ENCODE measurements around the gene TRIM47. TPM values are rescaled to one million over a fixed set of nuclear protein-coding genes. Genes with fewer than 3 reads are reported as not detected.
A peak's percentile ranks its signal among the peaks of the same experiment; 100 is the strongest.

The TRIM47 gene
- total RNA-seq, 1 experiment from 2014 or later, result 2.5 TPM

GRCh38 chr17:75909051-75909811, 30.9 kb upstream of the TRIM47 start:
- Mint-ChIP-seq H3K9me3 (ENCODE audit: unreplicated experiment) (no peaks in the 10 kb centered on the region), H3K27me3 (ENCODE audit: insufficient read depth, unreplicated experiment) (no peaks in the 10 kb centered on the region), H3K4me3 (ENCODE audit: unreplicated experiment) (no peak overlapping the region), H3K27ac (ENCODE audit: unreplicated experiment) (peak overlapping the region; percentile 91), H3K36me3 (ENCODE audit: insufficient read depth, unreplicated experiment) (peaks cover 23% of the 10 kb centered on the region), H3K4me1 (ENCODE audit: low read depth, unreplicated experiment) (peaks cover 17% of the 10 kb centered on the region)
- no TSS peak for BruUV-seq (replicated peaks)
- no peaks in the 10 kb centered on the region for H3K27me3 ChIP-seq (replicated peaks; ENCODE audit: control insufficient read depth, insufficient read depth, low read length)
- peaks cover 18% of the 10 kb centered on the region for H3K4me1 ChIP-seq
- ChIA-PET CTCF (interaction anchor here (1.2 to 1.4 kb wide), 2 partner anchors 94 to 98 kb away, joined by 3 to 4 read pairs; no protein-coding TSS in a partner anchor), POLR2A (no interaction called here)
- no peak for DNase-seq
- no peak overlapping the region for H3K4me3 ChIP-seq (ENCODE audit: low read depth, low read length)
- intact Hi-C loops (cut with micrococcal nuclease; ENCODE audit: unreplicated experiment), result no loop called here
- no peaks in the 10 kb centered on the region for H3K36me3 ChIP-seq (ENCODE audit: control insufficient read depth, insufficient read depth, low read length)
- no peaks in the 10 kb centered on the region for H3K9me3 ChIP-seq
- TF ChIP-seq CTCF (IDR thresholded peaks at IDR 0.05; ENCODE audit: insufficient read depth in 1 of 2, low read depth in 1 of 2, low read length in 1 of 2, severe bottlenecking in 1 of 2, unreplicated experiment in 1 of 2), result no peak

GRCh38 chr17:75908201-75908600, 29.8 kb upstream of the TRIM47 start:
- peaks cover 24% of the 10 kb centered on the region for H3K36me3 Mint-ChIP-seq (ENCODE audit: insufficient read depth, unreplicated experiment)
- H3K9me3 Mint-ChIP-seq (ENCODE audit: unreplicated experiment), result no peaks in the 10 kb centered on the region
- no TSS peak for BruUV-seq (replicated peaks)
- peak overlapping the region; percentile 22 for H3K4me3 Mint-ChIP-seq (ENCODE audit: unreplicated experiment)
- peaks cover 17% of the 10 kb centered on the region for H3K4me1 Mint-ChIP-seq (ENCODE audit: low read depth, unreplicated experiment)
- ChIA-PET CTCF (interaction anchor here (1.2 kb wide), 1 partner anchor 99 kb away, joined by 3 read pairs; no protein-coding TSS in a partner anchor), POLR2A (no interaction called here)
- no peaks in the 10 kb centered on the region for H3K27me3 Mint-ChIP-seq (ENCODE audit: insufficient read depth, unreplicated experiment)
- peak; percentile 57 to 84 for DNase-seq
- intact Hi-C loops (cut with micrococcal nuclease; ENCODE audit: unreplicated experiment), result no loop called here
- Histone ChIP-seq H3K27me3 (replicated peaks; ENCODE audit: control insufficient read depth, insufficient read depth, low read length) (no peaks in the 10 kb centered on the region), H3K36me3 (ENCODE audit: control insufficient read depth, insufficient read depth, low read length) (no peaks in the 10 kb centered on the region), H3K4me3 (ENCODE audit: low read depth, low read length) (no peak overlapping the region), H3K4me1 (peaks cover 22% of the 10 kb centered on the region), H3K9me3 (no peaks in the 10 kb centered on the region)
- no peak for TF ChIP-seq CTCF (IDR thresholded peaks at IDR 0.05; ENCODE audit: insufficient read depth in 1 of 2, low read depth in 1 of 2, low read length in 1 of 2, severe bottlenecking in 1 of 2, unreplicated experiment in 1 of 2)
- H3K27ac Mint-ChIP-seq (ENCODE audit: unreplicated experiment), result peak overlapping the region; percentile 91

- BruUV-seq (replicated peaks), result no TSS peak
- intact Hi-C loops (cut with micrococcal nuclease; ENCODE audit: unreplicated experiment), result no loop called here
- Mint-ChIP-seq H3K36me3 (ENCODE audit: insufficient read depth, unreplicated experiment) (peaks cover 32% of the 10 kb centered on the region), H3K27ac (ENCODE audit: unreplicated experiment) (peak overlapping the region; percentile 30), H3K27me3 (ENCODE audit: insufficient read depth, unreplicated experiment) (no peaks in the 10 kb centered on the region), H3K4me1 (ENCODE audit: low read depth, unreplicated experiment) (peaks cover 17% of the 10 kb centered on the region), H3K4me3 (ENCODE audit: unreplicated experiment) (peak overlapping the region; percentile 17), H3K9me3 (ENCODE audit: unreplicated experiment) (no peaks in the 10 kb centered on the region)
- H3K4me3 ChIP-seq (ENCODE audit: low read depth, low read length), result no peak overlapping the region
- H3K4me1 ChIP-seq, result peaks cover 22% of the 10 kb centered on the region
- H3K36me3 ChIP-seq (ENCODE audit: control insufficient read depth, insufficient read depth, low read length), result no peaks in the 10 kb centered on the region
- no peaks in the 10 kb centered on the region for H3K9me3 ChIP-seq
- ChIA-PET CTCF (interaction anchor here (0.6 to 1.8 kb wide), 15 partner anchors 12 to 227 kb away, joined by 3 to 12 read pairs (median 5); partner anchors contain the start of gene CDK3), POLR2A (interaction anchor here (0.7 kb wide), 1 partner anchor 104 kb away, joined by 19 read pairs; no protein-coding TSS in a partner anchor)
- TF ChIP-seq CTCF (IDR thresholded peaks at IDR 0.05; ENCODE audit: insufficient read depth in 1 of 2, low read depth in 1 of 2, low read length in 1 of 2, severe bottlenecking in 1 of 2, unreplicated experiment in 1 of 2), result no peak
- H3K27me3 ChIP-seq (replicated peaks; ENCODE audit: control insufficient read depth, insufficient read depth, low read length), result no peaks in the 10 kb centered on the region
- peak in 1 of 2 experiments; percentile 37 for DNase-seq
These were observed 27.9 kb upstream of the TRIM47 start for GRCh38 chr17:75906143-75906884.
